ENCODE results near the gene PHF20. TPM values are rescaled to one million over a fixed set of nuclear protein-coding genes. Genes with fewer than 3 reads are reported as not detected.

PHF20 gene
- total and polyA plus RNA-seq, 2 of the 13 experiments (the other 11 are each of a cell fraction or from before 2014, with no cell fraction given): 22.8 to 34.1 TPM

DNA sequence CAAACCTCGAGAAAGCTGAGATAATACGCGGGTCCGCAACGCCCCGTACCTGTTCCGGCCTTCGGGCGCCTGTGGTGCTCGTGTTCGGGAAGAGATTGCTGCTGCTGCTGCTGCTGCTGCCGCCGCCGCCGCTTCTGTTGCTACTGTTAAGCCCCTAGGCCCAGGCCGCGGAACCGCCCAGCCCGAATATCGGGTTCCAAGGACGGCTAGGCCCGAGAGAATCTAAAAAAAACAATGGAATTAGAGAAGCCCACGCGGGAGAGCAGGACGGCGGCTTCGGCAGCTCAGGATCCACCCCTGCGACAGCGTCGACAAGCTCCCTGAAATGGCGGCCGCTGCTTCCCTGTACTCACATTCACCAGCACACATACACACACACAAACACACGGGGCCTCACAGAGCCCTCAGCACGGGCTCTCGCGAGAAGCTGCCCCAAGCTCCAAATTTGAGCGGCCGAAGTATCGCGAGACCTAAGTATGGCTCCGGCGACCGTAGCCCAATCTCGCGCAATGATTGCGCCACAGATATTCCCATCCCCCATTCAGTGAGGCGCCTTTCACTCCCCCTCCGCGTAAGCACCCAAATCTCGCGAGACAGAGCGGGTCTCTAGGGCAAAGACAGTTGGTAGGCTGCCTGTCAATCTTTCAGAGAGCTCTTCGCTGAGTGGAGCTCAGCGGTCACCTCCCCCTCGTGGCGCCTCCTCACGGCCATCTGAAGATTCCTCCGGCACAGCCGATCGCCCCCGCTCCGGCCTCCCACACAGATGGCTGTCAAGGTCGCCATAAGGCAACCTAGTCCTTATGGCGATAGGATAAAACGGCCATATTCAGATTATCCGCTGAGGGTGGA is 29.7 kb upstream of the PHF20 start, which contains the start of gene RBM39 (continued):
- peak; percentile 98 for TF ChIP-seq ETV6 (CRISPR knock-in tag; conservative IDR thresholded peaks at IDR 0.05)
- peak; percentile 43; the same call in 1 of the 2 replicates for TF ChIP-seq DPF2 (CRISPR knock-in tag; IDR thresholded peaks at IDR 0.05; ENCODE audit: borderline replicate concordance, low read depth)
- peak; percentile 95 for TF ChIP-seq ELF4 (CRISPR knock-in tag; IDR thresholded peaks at IDR 0.05; ENCODE audit: borderline replicate concordance)
- TF ChIP-seq, protein P1, sequence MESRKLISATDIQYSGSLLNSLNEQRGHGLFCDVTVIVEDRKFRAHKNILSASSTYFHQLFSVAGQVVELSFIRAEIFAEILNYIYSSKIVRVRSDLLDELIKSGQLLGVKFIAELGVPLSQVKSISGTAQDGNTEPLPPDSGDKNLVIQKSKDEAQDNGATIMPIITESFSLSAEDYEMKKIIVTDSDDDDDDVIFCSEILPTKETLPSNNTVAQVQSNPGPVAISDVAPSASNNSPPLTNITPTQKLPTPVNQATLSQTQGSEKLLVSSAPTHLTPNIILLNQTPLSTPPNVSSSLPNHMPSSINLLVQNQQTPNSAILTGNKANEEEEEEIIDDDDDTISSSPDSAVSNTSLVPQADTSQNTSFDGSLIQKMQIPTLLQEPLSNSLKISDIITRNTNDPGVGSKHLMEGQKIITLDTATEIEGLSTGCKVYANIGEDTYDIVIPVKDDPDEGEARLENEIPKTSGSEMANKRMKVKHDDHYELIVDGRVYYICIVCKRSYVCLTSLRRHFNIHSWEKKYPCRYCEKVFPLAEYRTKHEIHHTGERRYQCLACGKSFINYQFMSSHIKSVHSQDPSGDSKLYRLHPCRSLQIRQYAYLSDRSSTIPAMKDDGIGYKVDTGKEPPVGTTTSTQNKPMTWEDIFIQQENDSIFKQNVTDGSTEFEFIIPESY (CRISPR knock-in tag; IDR thresholded peaks at IDR 0.05): peak; percentile 72
- peak; percentile 99 for TF ChIP-seq ZNF558 (CRISPR knock-in tag; IDR thresholded peaks at IDR 0.05; ENCODE audit: borderline replicate concordance)
- TF ChIP-seq REL (CRISPR knock-in tag; conservative IDR thresholded peaks at IDR 0.05): peak; percentile 94; the same call in 1 of the 2 replicates
- TF ChIP-seq ZNF746 (CRISPR knock-in tag; IDR thresholded peaks at IDR 0.05): peak; percentile 92
- TF ChIP-seq ZNF431 (CRISPR knock-in tag; IDR thresholded peaks at IDR 0.05; ENCODE audit: borderline replicate concordance, low read depth): peak; percentile 98
- TF ChIP-seq ZNF383 (CRISPR knock-in tag; IDR thresholded peaks at IDR 0.05; ENCODE audit: borderline replicate concordance): peak; percentile 52; the same call in 1 of the 2 replicates
- TF ChIP-seq, protein P2, sequence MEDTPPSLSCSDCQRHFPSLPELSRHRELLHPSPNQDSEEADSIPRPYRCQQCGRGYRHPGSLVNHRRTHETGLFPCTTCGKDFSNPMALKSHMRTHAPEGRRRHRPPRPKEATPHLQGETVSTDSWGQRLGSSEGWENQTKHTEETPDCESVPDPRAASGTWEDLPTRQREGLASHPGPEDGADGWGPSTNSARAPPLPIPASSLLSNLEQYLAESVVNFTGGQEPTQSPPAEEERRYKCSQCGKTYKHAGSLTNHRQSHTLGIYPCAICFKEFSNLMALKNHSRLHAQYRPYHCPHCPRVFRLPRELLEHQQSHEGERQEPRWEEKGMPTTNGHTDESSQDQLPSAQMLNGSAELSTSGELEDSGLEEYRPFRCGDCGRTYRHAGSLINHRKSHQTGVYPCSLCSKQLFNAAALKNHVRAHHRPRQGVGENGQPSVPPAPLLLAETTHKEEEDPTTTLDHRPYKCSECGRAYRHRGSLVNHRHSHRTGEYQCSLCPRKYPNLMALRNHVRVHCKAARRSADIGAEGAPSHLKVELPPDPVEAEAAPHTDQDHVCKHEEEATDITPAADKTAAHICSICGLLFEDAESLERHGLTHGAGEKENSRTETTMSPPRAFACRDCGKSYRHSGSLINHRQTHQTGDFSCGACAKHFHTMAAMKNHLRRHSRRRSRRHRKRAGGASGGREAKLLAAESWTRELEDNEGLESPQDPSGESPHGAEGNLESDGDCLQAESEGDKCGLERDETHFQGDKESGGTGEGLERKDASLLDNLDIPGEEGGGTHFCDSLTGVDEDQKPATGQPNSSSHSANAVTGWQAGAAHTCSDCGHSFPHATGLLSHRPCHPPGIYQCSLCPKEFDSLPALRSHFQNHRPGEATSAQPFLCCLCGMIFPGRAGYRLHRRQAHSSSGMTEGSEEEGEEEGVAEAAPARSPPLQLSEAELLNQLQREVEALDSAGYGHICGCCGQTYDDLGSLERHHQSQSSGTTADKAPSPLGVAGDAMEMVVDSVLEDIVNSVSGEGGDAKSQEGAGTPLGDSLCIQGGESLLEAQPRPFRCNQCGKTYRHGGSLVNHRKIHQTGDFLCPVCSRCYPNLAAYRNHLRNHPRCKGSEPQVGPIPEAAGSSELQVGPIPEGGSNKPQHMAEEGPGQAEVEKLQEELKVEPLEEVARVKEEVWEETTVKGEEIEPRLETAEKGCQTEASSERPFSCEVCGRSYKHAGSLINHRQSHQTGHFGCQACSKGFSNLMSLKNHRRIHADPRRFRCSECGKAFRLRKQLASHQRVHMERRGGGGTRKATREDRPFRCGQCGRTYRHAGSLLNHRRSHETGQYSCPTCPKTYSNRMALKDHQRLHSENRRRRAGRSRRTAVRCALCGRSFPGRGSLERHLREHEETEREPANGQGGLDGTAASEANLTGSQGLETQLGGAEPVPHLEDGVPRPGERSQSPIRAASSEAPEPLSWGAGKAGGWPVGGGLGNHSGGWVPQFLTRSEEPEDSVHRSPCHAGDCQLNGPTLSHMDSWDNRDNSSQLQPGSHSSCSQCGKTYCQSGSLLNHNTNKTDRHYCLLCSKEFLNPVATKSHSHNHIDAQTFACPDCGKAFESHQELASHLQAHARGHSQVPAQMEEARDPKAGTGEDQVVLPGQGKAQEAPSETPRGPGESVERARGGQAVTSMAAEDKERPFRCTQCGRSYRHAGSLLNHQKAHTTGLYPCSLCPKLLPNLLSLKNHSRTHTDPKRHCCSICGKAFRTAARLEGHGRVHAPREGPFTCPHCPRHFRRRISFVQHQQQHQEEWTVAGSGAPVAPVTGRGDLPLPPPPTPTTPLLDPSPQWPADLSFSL (CRISPR knock-in tag; IDR thresholded peaks at IDR 0.05): peak; percentile 94; the same call in 1 of the 2 replicates
- peak; percentile 96; the same call in 1 of the 2 replicates for TF ChIP-seq ZNF790 (CRISPR knock-in tag; IDR thresholded peaks at IDR 0.05; ENCODE audit: borderline replicate concordance)
- peak; percentile 98 for TF ChIP-seq FLYWCH1 (CRISPR knock-in tag; IDR thresholded peaks at IDR 0.05)
- TF ChIP-seq HNRNPL (IDR thresholded peaks at IDR 0.05; ENCODE audit: low read depth, low read length): peak; percentile 96
- peak; percentile 65 for TF ChIP-seq SRSF4 (IDR thresholded peaks at IDR 0.05; ENCODE audit: low read depth, low read length, poor library complexity, severe bottlenecking)
- TF ChIP-seq, protein P3, sequence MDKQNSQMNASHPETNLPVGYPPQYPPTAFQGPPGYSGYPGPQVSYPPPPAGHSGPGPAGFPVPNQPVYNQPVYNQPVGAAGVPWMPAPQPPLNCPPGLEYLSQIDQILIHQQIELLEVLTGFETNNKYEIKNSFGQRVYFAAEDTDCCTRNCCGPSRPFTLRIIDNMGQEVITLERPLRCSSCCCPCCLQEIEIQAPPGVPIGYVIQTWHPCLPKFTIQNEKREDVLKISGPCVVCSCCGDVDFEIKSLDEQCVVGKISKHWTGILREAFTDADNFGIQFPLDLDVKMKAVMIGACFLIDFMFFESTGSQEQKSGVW (CRISPR knock-in tag; IDR thresholded peaks at IDR 0.05; ENCODE audit: borderline replicate concordance): peak; percentile 98; the same call in 1 of the 2 replicates
- peak; percentile 99 for TF ChIP-seq NFKB2 (CRISPR knock-in tag; IDR thresholded peaks at IDR 0.05; ENCODE audit: borderline replicate concordance)
- TF ChIP-seq ISX (CRISPR knock-in tag; conservative IDR thresholded peaks at IDR 0.05): peak; percentile 99
- TF ChIP-seq GATAD1 (CRISPR knock-in tag; IDR thresholded peaks at IDR 0.05): peak; percentile 96
- no peak for TF ChIP-seq PAF1 (CRISPR knock-in tag; IDR thresholded peaks at IDR 0.05)
